Neural cell (in vitro differentiated cells): Measurements from ENCODE around the gene GALNT8. TPM values are rescaled to one million over a fixed set of nuclear protein-coding genes. Genes with fewer than 3 reads are reported as not detected.

Experiments
- H2AFZ ChIP-seq: fragments of 200-600, 300-800 bp; sonication (generic), shearing (Covaris generic); 2 replicates; pipeline ENCODE4 v1.6.0; 2014; ENCODE audit warnings: low read depth, mild to moderate bottlenecking, antibody characterized with exemption, low read length, moderate library complexity
- H3F3A ChIP-seq: fragments of 200-600 bp; shearing (Covaris generic); 2 replicates; pipeline ENCODE4 v1.6.1; 2016; ENCODE audit warnings: mild to moderate bottlenecking, moderate library complexity, mixed read lengths, antibody characterized with exemption, low read length; ENCODE audit not compliant: insufficient read depth, poor library complexity, severe bottlenecking
- H3K27ac ChIP-seq: fragments of 200-600, 300-800 bp; sonication (generic), shearing (Covaris generic); 2 replicates; pipeline ENCODE4 v1.5.1; 2014; ENCODE audit warnings: mild to moderate bottlenecking, low read length, moderate library complexity
- H3K27me3 ChIP-seq: fragments of 300-800, 200-600 bp; sonication (generic), shearing (Covaris generic); 2 replicates; pipeline ENCODE4 v1.6.0; 2014; ENCODE audit warnings: mild to moderate bottlenecking, low read depth, low read length, moderate library complexity; ENCODE audit not compliant: insufficient read depth
- H3K36me3 ChIP-seq: fragments of 300-800, 200-600 bp; sonication (generic), shearing (Covaris generic); 2 replicates; pipeline ENCODE4 v1.5.1; 2014; ENCODE audit warnings: mild to moderate bottlenecking, antibody characterized with exemption, low read length, moderate library complexity; ENCODE audit not compliant: insufficient read depth
- H3K4me2 ChIP-seq: fragments of 300-800, 200-600 bp; sonication (generic), shearing (Covaris generic); 2 replicates; pipeline ENCODE4 v1.6.0; 2014; ENCODE audit warnings: mild to moderate bottlenecking, low read length
- H3K4me3 ChIP-seq: fragments of 300-800, 200-600 bp; sonication (generic), shearing (Covaris generic); 2 replicates; pipeline ENCODE4 v1.5.1; 2014; ENCODE audit warnings: mild to moderate bottlenecking, low read length, moderate library complexity
- H3K79me2 ChIP-seq: fragments of 200-600 bp; shearing (Covaris generic); replicated peaks from 2 replicates; pipeline ENCODE4 v1.6.0; 2014; ENCODE audit warnings: mild to moderate bottlenecking, low read length, moderate library complexity; ENCODE audit not compliant: insufficient read depth
- H3K9ac ChIP-seq: fragments of 300-800, 200-600 bp; sonication (generic), shearing (Covaris generic); 2 replicates; pipeline ENCODE4 v1.6.1; 2016; ENCODE audit warnings: mild to moderate bottlenecking, low read length, mixed read lengths
- H3K9me2 ChIP-seq: fragments of 200-600 bp; shearing (Covaris generic); 2 replicates; pipeline ENCODE4 v1.6.1; 2016; ENCODE audit warnings: mild to moderate bottlenecking, low read length, mixed read lengths; ENCODE audit not compliant: insufficient read depth
- H3K9me3 ChIP-seq: fragments of 200-600, 300-800 bp; sonication (generic), shearing (Covaris generic); 2 replicates; pipeline ENCODE4 v1.6.1; 2016; ENCODE audit warnings: mild to moderate bottlenecking, mixed run types, low read length, moderate library complexity, mixed read lengths
- H4K20me1 ChIP-seq: fragments of 200-600 bp; shearing (Covaris generic); 2 replicates; pipeline ENCODE4 v1.6.1; 2016; ENCODE audit warnings: mild to moderate bottlenecking, mixed run types; ENCODE audit not compliant: insufficient read depth
- EP300 ChIP-seq: fragments of 450-650 bp; conservative IDR thresholded peaks from 2 replicates; pipeline ENCODE4 v1.6.1; 2014; ENCODE audit warnings: antibody characterized with exemption, mild to moderate bottlenecking, moderate library complexity; ENCODE audit not compliant: poor library complexity, severe bottlenecking
- EZH2 ChIP-seq: fragments of 200-600, 300-800 bp; shearing (Covaris generic), sonication (generic); IDR thresholded peaks from 2 replicates; pipeline ENCODE4 v1.6.1; 2014; ENCODE audit warnings: antibody characterized with exemption, low read length, borderline replicate concordance, mild to moderate bottlenecking; ENCODE audit not compliant: insufficient read depth, poor library complexity, severe bottlenecking
- MXI1 ChIP-seq: fragments of 450-650 bp; conservative IDR thresholded peaks from 2 replicates; pipeline ENCODE4 v1.6.1; 2014; ENCODE audit warnings: antibody characterized with exemption, mild to moderate bottlenecking; ENCODE audit not compliant: poor library complexity, severe bottlenecking
- POLR2AphosphoS5 ChIP-seq: IDR thresholded peaks from 2 replicates; pipeline ENCODE4 v1.6.1; 2012
- RAD21 ChIP-seq: fragments of 450-650 bp; conservative IDR thresholded peaks from 2 replicates; pipeline ENCODE4 v1.6.1; 2014; ENCODE audit warnings: antibody characterized with exemption, mild to moderate bottlenecking, moderate library complexity
- REST ChIP-seq: IDR thresholded peaks from 2 replicates; pipeline ENCODE4 v1.6.1; 2012; ENCODE audit warnings: borderline replicate concordance
- SMC3 ChIP-seq: fragments of 450-650 bp; conservative IDR thresholded peaks from 2 replicates; pipeline ENCODE4 v1.6.1; 2014; ENCODE audit warnings: antibody characterized with exemption, mild to moderate bottlenecking, moderate library complexity; ENCODE audit not compliant: poor library complexity
- TAF1 ChIP-seq: IDR thresholded peaks from 2 replicates; pipeline ENCODE4 v1.6.1; 2012; ENCODE audit warnings: low read depth
- polyA plus RNA-seq: library from polyadenylated mRNA; depleted of rRNA; stranded (reverse); fragments of >200 nt; gene quantifications from 2 replicates; pipeline ENCODE4 v1.2.3, GENCODE V29; 2014
- TF ChIP-seq, protein P1 (sequence below): fragments of 450-650 bp; IDR thresholded peaks from 2 replicates; pipeline ENCODE4 v1.5.1; 2014; ENCODE audit warnings: antibody characterized with exemption, mild to moderate bottlenecking, moderate library complexity; ENCODE audit not compliant: poor library complexity, severe bottlenecking

The GALNT8 gene
- polyA plus RNA-seq, 1 donor from 2014 or later: 25.8 TPM

GRCh38 chr12:4762773-4763172, 42.6 kb downstream of the GALNT8 start:
- Histone ChIP-seq H3K36me3 (no peaks in the 10 kb centered on the region), H3K27me3 (no peaks in the 10 kb centered on the region), H3F3A (no peaks in the 10 kb centered on the region), H3K79me2 (no peaks in the 10 kb centered on the region), H4K20me1 (no peaks in the 10 kb centered on the region), H3K27ac (no peak overlapping the region), H3K4me2 (no peak overlapping the region), H3K4me3 (no peak overlapping the region), H3K9me2 (no peaks in the 10 kb centered on the region), H3K9me3 (no peaks in the 10 kb centered on the region), H2AFZ (no peak overlapping the region), H3K9ac (no peak overlapping the region)
- no peak for TF ChIP-seq EP300
- TF ChIP-seq MXI1: no peak
- TF ChIP-seq EZH2: no peak

DNA sequence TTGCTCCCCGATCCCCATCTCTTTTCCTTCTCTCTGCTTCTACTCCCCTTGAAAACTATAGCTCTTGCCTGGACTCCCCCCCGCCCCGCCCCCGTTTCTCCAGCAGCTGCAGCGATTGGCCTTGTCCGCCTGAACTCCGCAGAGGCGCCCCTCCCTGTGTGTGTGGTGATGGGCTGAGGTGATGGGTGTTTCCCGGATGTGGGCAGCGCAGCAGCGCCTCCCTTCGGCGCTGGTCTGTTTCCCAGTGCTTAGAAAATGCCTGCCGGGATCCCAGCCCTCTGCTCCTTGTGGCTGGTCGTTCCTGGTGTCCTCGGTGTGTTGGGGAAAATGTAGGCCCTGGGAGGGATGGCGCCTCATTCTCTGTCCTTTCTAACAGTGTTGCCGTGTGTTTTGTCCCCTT, 43.3 kb downstream of the GALNT8 start:
- H3K9ac ChIP-seq: no peak overlapping the region
- no peaks in the 10 kb centered on the region for H3K79me2 ChIP-seq
- H4K20me1 ChIP-seq: no peaks in the 10 kb centered on the region
- no peaks in the 10 kb centered on the region for H3F3A ChIP-seq
- H3K9me2 ChIP-seq: no peaks in the 10 kb centered on the region
- no peak overlapping the region for H2AFZ ChIP-seq
- no peaks in the 10 kb centered on the region for H3K9me3 ChIP-seq
- no peak overlapping the region for H3K4me2 ChIP-seq
- H3K4me3 ChIP-seq: no peak overlapping the region
- TF ChIP-seq EP300: no peak
- TF ChIP-seq, protein P1, sequence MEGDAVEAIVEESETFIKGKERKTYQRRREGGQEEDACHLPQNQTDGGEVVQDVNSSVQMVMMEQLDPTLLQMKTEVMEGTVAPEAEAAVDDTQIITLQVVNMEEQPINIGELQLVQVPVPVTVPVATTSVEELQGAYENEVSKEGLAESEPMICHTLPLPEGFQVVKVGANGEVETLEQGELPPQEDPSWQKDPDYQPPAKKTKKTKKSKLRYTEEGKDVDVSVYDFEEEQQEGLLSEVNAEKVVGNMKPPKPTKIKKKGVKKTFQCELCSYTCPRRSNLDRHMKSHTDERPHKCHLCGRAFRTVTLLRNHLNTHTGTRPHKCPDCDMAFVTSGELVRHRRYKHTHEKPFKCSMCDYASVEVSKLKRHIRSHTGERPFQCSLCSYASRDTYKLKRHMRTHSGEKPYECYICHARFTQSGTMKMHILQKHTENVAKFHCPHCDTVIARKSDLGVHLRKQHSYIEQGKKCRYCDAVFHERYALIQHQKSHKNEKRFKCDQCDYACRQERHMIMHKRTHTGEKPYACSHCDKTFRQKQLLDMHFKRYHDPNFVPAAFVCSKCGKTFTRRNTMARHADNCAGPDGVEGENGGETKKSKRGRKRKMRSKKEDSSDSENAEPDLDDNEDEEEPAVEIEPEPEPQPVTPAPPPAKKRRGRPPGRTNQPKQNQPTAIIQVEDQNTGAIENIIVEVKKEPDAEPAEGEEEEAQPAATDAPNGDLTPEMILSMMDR: no peak
- TF ChIP-seq SMC3: no peak
- no peak for TF ChIP-seq MXI1
- TF ChIP-seq TAF1: no peak
- no peak for TF ChIP-seq REST
- no peaks in the 10 kb centered on the region for H3K36me3 ChIP-seq
- no peaks in the 10 kb centered on the region for H3K27me3 ChIP-seq
- no peak overlapping the region for H3K27ac ChIP-seq

- Histone ChIP-seq H3F3A (no peaks in the 10 kb centered on the region), H3K27ac (no peak overlapping the region), H3K79me2 (no peaks in the 10 kb centered on the region), H4K20me1 (no peaks in the 10 kb centered on the region), H3K27me3 (no peaks in the 10 kb centered on the region), H3K4me3 (no peak overlapping the region), H3K4me2 (no peak overlapping the region), H3K9me3 (no peaks in the 10 kb centered on the region), H3K9me2 (no peaks in the 10 kb centered on the region), H2AFZ (no peak overlapping the region), H3K9ac (no peak overlapping the region), H3K36me3 (no peaks in the 10 kb centered on the region)
- TF ChIP-seq EP300 (no peak), RAD21 (no peak), SMC3 (no peak), REST (no peak), EZH2 (no peak), MXI1 (no peak), TAF1 (no peak), POLR2AphosphoS5 (no peak)
- TF ChIP-seq, protein P1: no peak
Measured at GRCh38 chr12:4766445-4766844, 46.2 kb downstream of the GALNT8 start.
